Measurements from ENCODE around the gene STKLD1. TPM values are rescaled to one million over a fixed set of nuclear protein-coding genes. Genes with fewer than 3 reads are reported as not detected.
A peak's percentile ranks its signal among the peaks of the same experiment; 100 is the strongest.

The STKLD1 gene
- total RNA-seq, 1 donor from 2014 or later = 0.16 TPM

DNA sequence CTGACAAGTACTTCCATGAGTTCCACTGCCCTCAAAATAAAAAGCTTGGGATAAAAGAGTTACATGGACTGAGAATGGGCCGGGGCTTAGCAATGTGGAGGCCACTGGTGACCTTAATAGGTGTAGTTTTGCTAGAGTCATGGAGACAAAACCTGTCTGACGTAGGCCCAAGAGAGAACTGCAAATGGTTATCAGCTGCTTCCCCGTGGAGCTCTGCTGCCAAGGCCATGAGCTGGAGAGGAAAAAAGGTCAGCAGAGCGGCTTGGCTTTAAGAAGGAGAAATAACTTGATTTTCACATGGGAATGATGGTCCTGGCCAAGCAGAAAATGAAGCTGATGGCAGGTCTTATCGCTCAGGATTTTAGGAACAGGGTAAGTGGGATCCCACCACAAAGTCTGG, 36.5 kb upstream of the STKLD1 start:
- Mint-ChIP-seq H3K4me1 (peaks cover 15% of the 10 kb centered on the region), H3K27me3 (no peaks in the 10 kb centered on the region), H3K36me3 (ENCODE audit: low read depth) (peaks cover 53% of the 10 kb centered on the region), H3K9me3 (no peaks in the 10 kb centered on the region), H3K27ac (peak overlapping the region; percentile 48), H3K4me3 (no peak overlapping the region)
- no peak for DNase-seq
- intact Hi-C loops (cut with micrococcal nuclease) = loop anchor here (5.0 kb wide), 1 partner anchor 363 kb away; no protein-coding TSS in a partner anchor

GRCh38 chr9:133340256-133340655, 35.9 kb upstream of the STKLD1 start:
- intact Hi-C loops (cut with micrococcal nuclease) = no loop called here
- Mint-ChIP-seq H3K27ac (peak overlapping the region; percentile 53), H3K4me1 (peaks cover 15% of the 10 kb centered on the region), H3K9me3 (no peaks in the 10 kb centered on the region), H3K36me3 (ENCODE audit: low read depth) (peaks cover 58% of the 10 kb centered on the region), H3K4me3 (no peak overlapping the region), H3K27me3 (no peaks in the 10 kb centered on the region)
- DNase-seq = no peak

DNA sequence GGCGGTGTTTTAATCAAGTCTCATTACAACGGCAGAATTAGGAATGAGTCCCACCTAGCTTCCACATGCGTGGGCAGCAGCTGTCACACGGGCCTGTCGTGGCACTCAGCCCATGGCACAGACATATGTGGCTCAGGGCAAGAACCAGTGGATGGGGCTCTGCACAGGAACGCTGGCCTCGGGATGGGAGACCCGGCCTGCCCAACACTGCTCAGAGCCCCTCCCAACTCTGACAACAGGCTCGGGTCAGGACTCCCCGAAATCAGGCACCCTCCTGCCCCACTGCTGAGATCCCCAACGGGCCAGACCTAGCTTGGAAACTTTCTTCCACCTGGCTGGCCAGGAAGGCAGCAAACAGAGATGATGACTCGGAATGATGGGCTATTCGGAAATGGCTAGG, 35.2 kb upstream of the STKLD1 start:
- H3K36me3 Mint-ChIP-seq (ENCODE audit: low read depth) = peaks cover 55% of the 10 kb centered on the region
- intact Hi-C loops (cut with micrococcal nuclease) = no loop called here
- no peaks in the 10 kb centered on the region for H3K27me3 Mint-ChIP-seq
- peak overlapping the region; percentile 53 for H3K27ac Mint-ChIP-seq
- H3K4me1 Mint-ChIP-seq = peaks cover 14% of the 10 kb centered on the region
- no peak for DNase-seq
- H3K9me3 Mint-ChIP-seq = no peaks in the 10 kb centered on the region
- no peak overlapping the region for H3K4me3 Mint-ChIP-seq

DNA sequence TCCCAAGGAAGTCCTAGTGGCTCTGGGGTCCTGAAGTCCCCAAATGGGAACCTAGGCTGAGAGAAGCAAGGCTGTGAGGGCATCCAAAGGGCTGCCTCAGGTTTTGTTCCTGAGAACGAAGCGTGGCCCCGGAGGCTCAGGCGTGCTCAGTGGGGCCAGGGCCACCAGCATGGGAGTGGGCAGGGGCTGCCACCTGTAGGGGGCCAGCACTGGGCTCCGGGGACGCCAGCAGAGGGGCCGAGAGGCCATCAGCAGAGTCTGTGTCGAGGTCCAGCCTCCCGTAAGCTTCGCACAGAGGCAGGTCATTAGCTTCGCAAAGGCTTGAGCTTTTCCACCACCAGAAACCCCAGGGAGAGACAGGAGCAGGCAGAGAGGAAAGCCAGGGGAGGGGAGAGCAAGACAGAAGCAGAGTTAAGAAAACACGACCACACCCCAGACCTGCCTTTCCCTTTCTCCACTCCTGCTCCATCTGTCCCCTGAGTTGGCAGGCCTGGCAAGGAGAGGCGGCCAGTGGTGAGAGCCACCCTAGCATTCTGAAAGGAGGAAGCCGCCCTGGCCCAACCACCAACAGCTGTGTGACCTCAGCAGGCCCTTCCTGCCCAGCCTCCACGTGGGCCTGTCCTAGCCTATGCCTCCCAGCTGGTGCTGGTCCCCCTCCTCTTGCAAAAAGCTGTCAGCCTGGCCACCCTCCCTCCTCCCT, 34.6 kb upstream of the STKLD1 start:
- Mint-ChIP-seq H3K27ac (no peak overlapping the region), H3K9me3 (no peaks in the 10 kb centered on the region), H3K4me3 (no peak overlapping the region), H3K27me3 (no peaks in the 10 kb centered on the region), H3K36me3 (ENCODE audit: low read depth) (peaks cover 56% of the 10 kb centered on the region), H3K4me1 (peaks cover 15% of the 10 kb centered on the region)
- intact Hi-C loops (cut with micrococcal nuclease) = no loop called here
- DNase-seq = no peak

DNA sequence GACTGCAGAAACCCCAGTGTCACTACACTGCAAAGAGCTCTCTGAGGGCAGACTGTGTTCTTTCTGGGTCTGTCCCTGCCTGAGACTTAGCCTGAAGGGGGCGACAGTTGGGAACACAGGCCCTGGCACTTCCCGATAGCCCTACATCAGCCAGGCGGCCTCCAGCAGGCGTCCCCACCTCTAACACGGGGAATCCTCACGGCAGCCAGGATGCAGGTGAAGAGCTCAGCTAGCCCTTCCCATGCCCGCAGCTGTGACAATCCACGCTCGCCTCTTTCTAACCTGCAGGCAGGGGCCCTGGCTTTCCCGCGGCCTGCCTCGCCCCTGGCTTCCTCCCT, 34.1 kb upstream of the STKLD1 start:
- DNase-seq = peak; percentile 60
- Mint-ChIP-seq H3K4me1 (peaks cover 20% of the 10 kb centered on the region), H3K27ac (no peak overlapping the region), H3K4me3 (no peak overlapping the region), H3K36me3 (ENCODE audit: low read depth) (peaks cover 59% of the 10 kb centered on the region), H3K9me3 (no peaks in the 10 kb centered on the region), H3K27me3 (no peaks in the 10 kb centered on the region)
- intact Hi-C loops (cut with micrococcal nuclease) = no loop called here

DNA sequence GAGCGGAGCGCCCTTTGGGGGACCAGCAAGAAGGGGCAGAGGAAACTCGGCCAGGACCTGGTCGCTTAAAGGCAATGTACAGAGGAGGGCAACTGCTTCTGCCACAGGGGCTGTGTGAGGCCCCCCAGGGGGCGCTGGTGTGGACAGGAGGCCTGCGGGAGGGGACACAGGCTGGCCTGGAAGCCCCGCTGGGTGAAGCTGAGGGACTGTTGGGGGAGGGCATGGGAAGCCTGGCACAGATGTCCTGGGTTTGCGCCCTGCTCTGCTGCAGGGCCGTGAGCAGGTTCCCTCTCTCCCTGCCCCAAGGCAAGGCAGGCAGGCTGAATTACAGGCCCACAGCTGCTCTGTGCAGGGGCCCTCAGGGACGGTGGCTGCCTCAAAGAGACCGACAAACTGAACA, 33.6 kb upstream of the STKLD1 start:
- peak; percentile 62 for DNase-seq
- intact Hi-C loops (cut with micrococcal nuclease) = no loop called here
- Mint-ChIP-seq H3K9me3 (no peaks in the 10 kb centered on the region), H3K27me3 (no peaks in the 10 kb centered on the region), H3K36me3 (ENCODE audit: low read depth) (peaks cover 61% of the 10 kb centered on the region), H3K4me1 (peaks cover 20% of the 10 kb centered on the region), H3K27ac (no peak overlapping the region), H3K4me3 (no peak overlapping the region)

DNA sequence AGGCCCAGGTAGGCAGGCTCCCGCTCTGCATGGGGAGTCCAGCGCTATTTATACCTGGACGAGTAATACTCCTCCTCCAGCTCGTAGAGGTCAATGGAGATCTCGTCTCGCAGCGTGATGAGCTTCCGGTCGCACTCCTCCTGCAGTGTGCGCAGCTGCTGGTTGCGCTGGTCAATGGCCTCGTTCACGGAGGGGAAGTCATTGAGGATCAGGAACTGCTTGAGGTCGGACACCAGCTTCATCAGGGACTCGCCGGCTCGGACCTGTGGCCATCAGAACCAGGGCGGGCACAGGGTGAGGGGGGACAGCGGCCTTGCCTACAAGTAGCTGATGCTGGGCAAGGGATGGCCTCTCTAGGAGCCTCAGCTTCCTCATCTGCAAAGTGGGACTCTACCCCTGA, 32.1 kb upstream of the STKLD1 start:
- Mint-ChIP-seq H3K4me1 (peaks cover 26% of the 10 kb centered on the region), H3K27ac (no peak overlapping the region), H3K36me3 (ENCODE audit: low read depth) (peaks cover 67% of the 10 kb centered on the region), H3K9me3 (no peaks in the 10 kb centered on the region), H3K27me3 (peaks cover 2% of the 10 kb centered on the region), H3K4me3 (no peak overlapping the region)
- intact Hi-C loops (cut with micrococcal nuclease) = no loop called here
- DNase-seq = no peak

DNA sequence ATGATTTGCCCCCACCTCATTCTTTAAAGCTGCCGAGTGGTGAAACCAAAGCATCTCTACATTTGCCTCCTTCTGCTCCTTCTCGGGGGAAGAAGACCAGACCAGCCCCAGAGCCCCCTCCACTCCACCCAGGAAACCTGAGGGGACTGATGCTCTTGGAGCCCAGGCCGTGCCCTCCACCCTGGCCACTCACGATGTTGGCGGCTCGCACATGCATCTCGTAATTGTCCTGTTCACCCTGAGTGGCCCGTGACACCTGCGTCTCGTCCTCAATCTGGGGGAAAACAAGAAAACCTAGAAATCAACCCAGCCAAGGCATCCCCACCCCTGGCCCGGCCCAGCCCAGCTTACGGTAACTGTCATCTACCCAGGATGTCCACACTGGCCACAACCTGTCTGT, 31.2 kb upstream of the STKLD1 start:
- H3K36me3 Mint-ChIP-seq (ENCODE audit: low read depth) = peaks cover 67% of the 10 kb centered on the region
- peaks cover 2% of the 10 kb centered on the region for H3K27me3 Mint-ChIP-seq
- DNase-seq = no peak
- H3K9me3 Mint-ChIP-seq = no peaks in the 10 kb centered on the region
- intact Hi-C loops (cut with micrococcal nuclease) = no loop called here
- no peak overlapping the region for H3K4me3 Mint-ChIP-seq
- H3K27ac Mint-ChIP-seq = no peak overlapping the region
- peaks cover 35% of the 10 kb centered on the region for H3K4me1 Mint-ChIP-seq

DNA sequence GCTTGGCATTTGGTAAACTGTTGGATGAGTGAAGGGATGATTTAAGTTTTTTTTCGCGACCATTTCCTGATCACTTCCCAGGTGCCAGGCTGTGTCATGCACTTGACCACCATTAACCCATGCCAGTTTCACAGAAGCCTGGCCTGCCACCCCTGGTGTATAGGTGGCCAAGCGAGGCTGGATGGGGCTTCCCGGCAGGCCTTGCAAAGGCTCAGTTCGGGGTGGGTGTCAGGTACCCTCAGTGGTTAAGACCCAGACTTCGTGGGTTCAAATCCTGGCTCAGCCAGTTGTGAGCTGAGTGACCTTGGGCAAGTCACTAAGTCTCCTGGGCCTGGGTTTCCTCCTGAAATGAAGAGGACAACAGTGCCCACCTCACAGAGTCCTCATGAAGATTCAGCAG, 30.6 kb upstream of the STKLD1 start:
- intact Hi-C loops (cut with micrococcal nuclease) = no loop called here
- H3K4me3 Mint-ChIP-seq = no peak overlapping the region
- DNase-seq = no peak
- H3K36me3 Mint-ChIP-seq (ENCODE audit: low read depth) = peaks cover 67% of the 10 kb centered on the region
- H3K27ac Mint-ChIP-seq = no peak overlapping the region
- peaks cover 2% of the 10 kb centered on the region for H3K27me3 Mint-ChIP-seq
- peaks cover 36% of the 10 kb centered on the region for H3K4me1 Mint-ChIP-seq
- H3K9me3 Mint-ChIP-seq = no peaks in the 10 kb centered on the region

- H3K27me3 Mint-ChIP-seq = peaks cover 2% of the 10 kb centered on the region
- H3K27ac Mint-ChIP-seq = peak overlapping the region; percentile 89
- intact Hi-C loops (cut with micrococcal nuclease) = no loop called here
- H3K4me1 Mint-ChIP-seq = peaks cover 33% of the 10 kb centered on the region
- DNase-seq = no peak
- peak overlapping the region; percentile 100 for H3K4me3 Mint-ChIP-seq
- peaks cover 69% of the 10 kb centered on the region for H3K36me3 Mint-ChIP-seq (ENCODE audit: low read depth)
- no peaks in the 10 kb centered on the region for H3K9me3 Mint-ChIP-seq
Observed at GRCh38 chr9:133346021-133346785, 30.0 kb upstream of the STKLD1 start.

GRCh38 chr9:133347515-133347984, 28.6 kb upstream of the STKLD1 start:
- Mint-ChIP-seq H3K4me1 (peaks cover 35% of the 10 kb centered on the region), H3K36me3 (ENCODE audit: low read depth) (peaks cover 72% of the 10 kb centered on the region), H3K27ac (peak overlapping the region; percentile 95), H3K4me3 (peak overlapping the region; percentile 100), H3K9me3 (no peaks in the 10 kb centered on the region), H3K27me3 (peaks cover 2% of the 10 kb centered on the region)
- intact Hi-C loops (cut with micrococcal nuclease) = no loop called here
- peak; percentile 84 for DNase-seq

DNA sequence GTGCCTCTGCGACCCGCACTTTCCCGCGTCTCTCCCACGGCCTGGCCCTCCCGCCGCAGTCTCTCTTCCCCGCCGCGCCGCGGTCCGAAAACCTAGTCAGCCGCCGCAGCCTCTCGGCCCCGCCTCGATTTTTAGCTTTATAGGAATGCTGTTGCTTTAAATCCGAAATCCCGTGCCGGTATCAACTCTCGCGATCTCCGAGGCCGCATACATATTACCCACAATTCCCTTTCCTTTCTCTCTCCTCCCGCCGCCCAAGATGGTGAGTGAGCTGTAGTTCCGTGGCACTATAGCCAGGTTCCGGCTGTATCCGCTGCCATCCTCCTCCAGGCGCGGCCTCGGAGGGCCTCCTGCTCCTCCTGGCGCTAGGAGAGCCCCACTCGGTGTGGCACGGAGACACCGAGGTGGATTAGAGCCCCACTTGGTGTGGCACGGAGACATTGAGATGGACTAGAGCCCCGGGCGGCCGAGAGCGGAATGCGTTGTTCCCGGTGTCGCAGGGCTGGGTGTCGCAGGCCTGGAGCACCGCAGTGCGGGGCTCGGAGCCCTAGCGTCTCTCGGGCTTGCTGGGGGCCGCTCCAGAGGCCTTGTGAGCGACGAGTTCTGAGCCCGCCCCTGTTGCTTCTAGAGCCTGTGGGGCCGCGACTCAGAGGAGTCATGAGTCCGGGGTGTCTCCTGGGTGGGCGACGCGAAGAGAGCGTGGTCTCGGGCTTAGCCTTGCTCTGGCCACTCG, 28.0 kb upstream of the STKLD1 start, which contains the start of the genes MED22 and RPL7A:
MED22 (minus strand) TSS at position 147 of the 733 bp plus-strand sequence. CDS start 1,469 bp downstream, outside the sequence.
RPL7A (plus strand) TSS at position 234 of the 733 bp plus-strand sequence; CDS start at position 260, 26 bp downstream.
- Mint-ChIP-seq H3K4me1 (peaks cover 39% of the 10 kb centered on the region), H3K27me3 (peaks cover 2% of the 10 kb centered on the region)
- intact Hi-C loops (cut with micrococcal nuclease) = loop anchor here (1.0 kb wide), 4 partner anchors 8 to 28 kb away; partner anchors contain the start of genes STKLD1, SURF1, SURF2 and SURF4

GRCh38 chr9:133348718-133349573, 27.2 kb upstream of the STKLD1 start:
- peak overlapping the region; percentile 100 for H3K4me3 Mint-ChIP-seq
- H3K27me3 Mint-ChIP-seq = peaks cover 2% of the 10 kb centered on the region
- peak overlapping the region; percentile 95 for H3K27ac Mint-ChIP-seq
- H3K4me1 Mint-ChIP-seq = peaks cover 42% of the 10 kb centered on the region
- intact Hi-C loops (cut with micrococcal nuclease) = loop anchor here (1.0 kb wide), 4 partner anchors 7 to 27 kb away; partner anchors contain the start of genes STKLD1, SURF1, SURF2 and SURF4
- H3K36me3 Mint-ChIP-seq (ENCODE audit: low read depth) = peaks cover 78% of the 10 kb centered on the region
- no peak for DNase-seq
- H3K9me3 Mint-ChIP-seq = no peaks in the 10 kb centered on the region

More for the DNA sequence above, 28.0 kb upstream of the STKLD1 start, which contains the start of the genes MED22 and RPL7A:
- Mint-ChIP-seq H3K4me3 (peak within 1 kb of the TSS; percentile 100), H3K27ac (peak within 1 kb of the TSS; percentile 95), H3K9me3 (no peaks in the 10 kb centered on the region), H3K36me3 (ENCODE audit: low read depth) (peaks cover 75% of the 10 kb centered on the region)
- DNase-seq = peak; percentile 97

All from activated CD4-positive, alpha-beta T cell treated with anti-CD3 and anti-CD28 coated beads, Interleukin-2, amount 10 ng/mL, durations not matched to agents 24 days and 14 days (primary cell).